Nephron progenitor cell (in vitro differentiated cells): ENCODE measurements around the gene KIF5C.

ENCODE experiments used
- DNase-seq: peaks from one replicate; pipeline ENCODE4 v3.0.0; 2021
- H3K27ac Mint-ChIP-seq: 2 replicates; pipeline ENCODE4 v1.8.0; 2021; ENCODE audit warnings: mild to moderate bottlenecking, moderate library complexity, mixed read lengths
- H3K27me3 Mint-ChIP-seq: 2 replicates; pipeline ENCODE4 v1.8.0; 2021; ENCODE audit warnings: mild to moderate bottlenecking, low read depth, mixed read lengths; ENCODE audit not compliant: poor library complexity
- H3K36me3 Mint-ChIP-seq: 2 replicates; pipeline ENCODE4 v1.8.0; 2021; ENCODE audit warnings: low read depth, mixed read lengths
- H3K4me1 Mint-ChIP-seq: 2 replicates; pipeline ENCODE4 v1.8.0; 2021; ENCODE audit warnings: mixed read lengths
- H3K4me3 Mint-ChIP-seq: 2 replicates; pipeline ENCODE4 v1.8.0; 2021; ENCODE audit warnings: mild to moderate bottlenecking, moderate library complexity, mixed read lengths
- H3K9me3 Mint-ChIP-seq: 2 replicates; pipeline ENCODE4 v1.8.0; 2021; ENCODE audit warnings: mild to moderate bottlenecking, moderate library complexity, mixed read lengths
- TF ChIP-seq, protein P1 (sequence below): fragments of 200-600 bp; sonication (generic); IDR thresholded peaks from 2 replicates; pipeline ENCODE4 v1.5.0; 2021; ENCODE audit warnings: antibody characterized with exemption

KIF5C gene

DNA sequence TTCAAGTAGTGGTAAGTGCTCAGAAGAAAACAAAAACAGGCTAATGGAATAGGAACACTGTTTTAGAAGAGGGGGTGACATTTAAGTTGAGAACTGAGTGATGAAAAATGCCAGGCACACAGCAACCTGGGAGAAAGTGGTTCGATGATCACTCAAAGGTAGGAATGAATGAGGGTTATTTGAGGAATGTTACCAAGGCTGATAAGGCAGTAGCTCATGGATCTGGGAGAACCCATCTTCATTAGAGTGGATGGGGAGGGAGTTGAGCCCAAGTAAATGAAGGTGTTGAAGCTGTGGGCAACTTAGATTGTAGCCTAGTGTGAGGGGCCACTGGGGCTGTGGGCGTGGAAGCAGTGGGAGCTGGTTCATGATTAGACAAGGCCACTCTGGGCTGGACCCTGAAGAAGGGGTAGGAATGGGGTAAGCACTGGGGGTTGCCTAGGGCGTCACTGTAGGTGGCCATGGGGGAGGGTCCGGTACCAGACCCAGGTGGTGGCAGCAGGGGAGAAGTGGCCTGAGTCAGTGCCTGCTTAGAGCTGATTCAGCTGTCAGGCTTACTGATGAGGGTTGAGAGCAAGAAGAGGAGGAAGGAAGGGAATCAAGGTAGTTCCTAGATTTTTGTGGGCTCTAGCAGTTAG lies 141.0 kb downstream of the KIF5C start:
- TF ChIP-seq, protein P1, sequence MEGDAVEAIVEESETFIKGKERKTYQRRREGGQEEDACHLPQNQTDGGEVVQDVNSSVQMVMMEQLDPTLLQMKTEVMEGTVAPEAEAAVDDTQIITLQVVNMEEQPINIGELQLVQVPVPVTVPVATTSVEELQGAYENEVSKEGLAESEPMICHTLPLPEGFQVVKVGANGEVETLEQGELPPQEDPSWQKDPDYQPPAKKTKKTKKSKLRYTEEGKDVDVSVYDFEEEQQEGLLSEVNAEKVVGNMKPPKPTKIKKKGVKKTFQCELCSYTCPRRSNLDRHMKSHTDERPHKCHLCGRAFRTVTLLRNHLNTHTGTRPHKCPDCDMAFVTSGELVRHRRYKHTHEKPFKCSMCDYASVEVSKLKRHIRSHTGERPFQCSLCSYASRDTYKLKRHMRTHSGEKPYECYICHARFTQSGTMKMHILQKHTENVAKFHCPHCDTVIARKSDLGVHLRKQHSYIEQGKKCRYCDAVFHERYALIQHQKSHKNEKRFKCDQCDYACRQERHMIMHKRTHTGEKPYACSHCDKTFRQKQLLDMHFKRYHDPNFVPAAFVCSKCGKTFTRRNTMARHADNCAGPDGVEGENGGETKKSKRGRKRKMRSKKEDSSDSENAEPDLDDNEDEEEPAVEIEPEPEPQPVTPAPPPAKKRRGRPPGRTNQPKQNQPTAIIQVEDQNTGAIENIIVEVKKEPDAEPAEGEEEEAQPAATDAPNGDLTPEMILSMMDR, result no peak
- Mint-ChIP-seq H3K9me3 (no peaks in the 10 kb centered on the region), H3K36me3 (peaks cover 9% of the 10 kb centered on the region), H3K27me3 (no peaks in the 10 kb centered on the region), H3K27ac (peak overlapping the region; percentile 19), H3K4me1 (peaks cover 41% of the 10 kb centered on the region), H3K4me3 (no peak overlapping the region)
- DNase-seq, result no peak

DNA sequence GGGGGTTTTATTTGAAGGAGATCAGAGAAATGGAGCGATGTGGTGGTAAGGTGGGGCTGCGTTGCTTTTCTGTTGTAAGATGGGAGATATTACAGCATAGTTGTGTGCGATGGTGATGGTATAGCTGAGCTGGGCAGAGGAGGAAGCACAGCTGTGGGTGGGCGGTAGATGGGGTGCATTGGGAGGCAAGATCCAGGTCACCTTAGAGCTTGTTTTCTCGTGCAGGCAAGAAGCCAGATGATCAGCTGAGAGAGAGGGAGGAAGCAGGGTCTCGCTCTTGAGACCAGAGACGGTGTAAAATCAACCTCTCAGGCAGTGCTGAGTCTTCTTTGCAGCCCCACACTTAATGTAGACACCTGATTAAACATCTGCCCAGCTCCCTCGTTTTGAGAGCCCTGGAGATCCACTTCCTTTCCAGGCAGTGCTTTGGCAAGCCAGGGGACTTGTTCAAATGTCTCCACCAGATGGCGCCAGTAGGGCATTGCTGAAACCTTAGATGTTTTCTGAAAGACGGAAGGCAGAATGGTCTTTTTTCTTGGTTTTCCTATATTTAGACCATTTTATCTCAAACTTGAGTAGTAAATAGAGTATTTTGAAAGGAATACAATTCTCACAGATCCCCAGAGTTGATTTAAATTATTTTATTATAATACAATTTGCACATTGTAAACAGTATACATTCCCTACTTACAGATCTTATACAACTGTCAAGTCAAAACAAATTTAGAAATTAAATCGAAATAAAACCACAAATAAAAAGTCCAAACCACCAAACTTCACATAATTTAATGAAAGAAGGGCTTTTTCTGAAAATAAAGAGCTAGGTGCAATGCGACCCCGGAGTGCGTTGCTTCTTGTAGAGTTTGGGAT lies 142.3 kb downstream of the KIF5C start:
- Mint-ChIP-seq H3K27ac (no peak overlapping the region), H3K36me3 (peaks cover 10% of the 10 kb centered on the region), H3K27me3 (no peaks in the 10 kb centered on the region), H3K9me3 (no peaks in the 10 kb centered on the region), H3K4me3 (no peak overlapping the region), H3K4me1 (peaks cover 53% of the 10 kb centered on the region)
- TF ChIP-seq, protein P1, result peak; percentile 91
- peak; percentile 88 for DNase-seq

DNA sequence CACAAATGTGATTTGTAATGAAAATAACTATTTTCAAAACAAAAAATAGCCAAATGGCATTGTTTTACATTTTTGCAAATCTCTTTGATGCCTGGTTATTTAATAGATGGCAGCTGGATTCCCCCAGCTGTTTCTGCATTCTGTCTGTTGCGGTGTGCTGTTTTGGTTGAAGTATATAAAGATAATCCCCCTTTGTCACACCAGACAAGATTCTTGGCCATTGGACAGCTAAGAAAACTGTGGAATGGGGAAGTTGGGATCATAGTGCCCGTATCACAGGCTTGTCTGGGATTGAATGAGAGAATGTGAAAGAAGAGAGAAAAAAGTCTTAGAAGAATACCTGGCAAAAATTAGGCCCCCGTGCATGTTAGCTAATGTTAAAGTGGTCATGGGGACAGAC lies 144.0 kb downstream of the KIF5C start:
- Mint-ChIP-seq H3K27ac (no peak overlapping the region), H3K27me3 (no peaks in the 10 kb centered on the region), H3K4me1 (peaks cover 53% of the 10 kb centered on the region), H3K36me3 (peaks cover 15% of the 10 kb centered on the region), H3K4me3 (no peak overlapping the region), H3K9me3 (no peaks in the 10 kb centered on the region)
- TF ChIP-seq, protein P1, result no peak
- DNase-seq, result no peak

DNA sequence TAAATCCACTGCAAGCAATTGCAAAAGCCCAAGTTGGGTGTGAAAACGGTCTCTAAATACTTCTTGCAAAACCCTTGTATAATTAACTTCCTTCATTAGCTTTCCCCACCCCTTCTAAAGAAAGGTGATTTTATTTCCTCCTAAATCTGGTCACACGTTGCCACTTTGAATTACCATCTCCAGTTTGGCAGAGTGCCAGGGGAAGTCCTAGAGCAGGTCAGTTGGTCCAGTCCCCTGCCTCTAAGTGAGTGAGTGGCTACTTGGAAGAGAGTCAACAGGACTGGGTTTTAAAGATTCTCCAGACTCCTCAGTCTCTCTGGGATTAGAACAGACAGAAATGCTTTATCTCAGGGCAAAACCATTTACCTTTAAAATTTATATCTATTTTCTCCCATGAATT lies 144.7 kb downstream of the KIF5C start:
- no peak for DNase-seq
- Mint-ChIP-seq H3K9me3 (no peaks in the 10 kb centered on the region), H3K4me3 (no peak overlapping the region), H3K4me1 (peaks cover 53% of the 10 kb centered on the region), H3K27me3 (no peaks in the 10 kb centered on the region), H3K36me3 (peaks cover 15% of the 10 kb centered on the region), H3K27ac (peak overlapping the region; percentile 86)
- TF ChIP-seq, protein P1, result no peak

DNA sequence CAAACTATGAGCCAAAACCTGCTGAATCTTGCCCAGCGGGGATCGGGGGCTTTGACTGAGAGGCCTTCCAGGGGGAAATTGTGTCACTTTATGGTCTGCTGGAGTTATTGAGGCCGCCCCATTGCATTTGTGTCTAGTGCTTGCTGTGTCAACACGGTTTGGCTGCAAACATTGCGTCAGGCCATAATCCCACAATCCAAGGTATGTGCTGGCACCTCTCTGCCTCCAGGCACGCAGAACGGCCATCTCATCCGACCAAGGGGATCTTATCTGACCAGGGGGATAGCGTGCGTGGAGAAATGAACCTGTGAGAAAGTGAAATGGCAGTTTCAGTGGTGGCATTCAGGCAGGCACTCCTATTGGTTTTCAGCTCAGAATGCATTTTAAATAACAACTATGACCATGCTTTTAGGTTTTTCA lies 145.4 kb downstream of the KIF5C start:
- peaks cover 53% of the 10 kb centered on the region for H3K4me1 Mint-ChIP-seq
- H3K36me3 Mint-ChIP-seq, result peaks cover 15% of the 10 kb centered on the region
- peak overlapping the region; percentile 86 for H3K27ac Mint-ChIP-seq
- TF ChIP-seq, protein P1, result no peak
- no peaks in the 10 kb centered on the region for H3K27me3 Mint-ChIP-seq
- no peak overlapping the region for H3K4me3 Mint-ChIP-seq
- H3K9me3 Mint-ChIP-seq, result no peaks in the 10 kb centered on the region
- DNase-seq, result no peak
